ENCODE measurements around the gene NEMF.
A peak's percentile ranks its signal among the peaks of the same experiment; 100 is the strongest.
"Not testable (repeated sequence)": the region's sequence is repeated elsewhere in the genome, so short reads cannot be mapped to it uniquely, and the experiment has no call there.

Gene NEMF

DNA sequence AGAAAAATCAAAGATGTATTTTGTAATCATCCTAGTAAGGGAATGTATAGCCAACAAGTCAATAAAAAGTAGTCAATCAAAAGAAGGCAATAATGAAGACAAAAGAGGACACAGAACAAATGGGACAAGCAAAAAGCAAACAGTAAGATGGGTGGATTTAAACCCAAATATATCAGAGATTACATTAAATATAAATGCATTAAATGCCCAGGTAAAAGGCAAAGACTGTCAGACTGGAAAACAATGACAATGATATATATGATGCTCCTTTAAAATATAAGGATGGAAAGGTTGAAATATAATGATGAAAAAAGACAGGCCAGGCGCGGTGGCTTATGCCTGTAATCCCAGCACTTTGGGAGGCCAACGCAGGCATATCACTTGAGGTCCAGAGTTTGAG lies 35.7 kb downstream of the NEMF start:
- DNase-seq, result no peak

DNA sequence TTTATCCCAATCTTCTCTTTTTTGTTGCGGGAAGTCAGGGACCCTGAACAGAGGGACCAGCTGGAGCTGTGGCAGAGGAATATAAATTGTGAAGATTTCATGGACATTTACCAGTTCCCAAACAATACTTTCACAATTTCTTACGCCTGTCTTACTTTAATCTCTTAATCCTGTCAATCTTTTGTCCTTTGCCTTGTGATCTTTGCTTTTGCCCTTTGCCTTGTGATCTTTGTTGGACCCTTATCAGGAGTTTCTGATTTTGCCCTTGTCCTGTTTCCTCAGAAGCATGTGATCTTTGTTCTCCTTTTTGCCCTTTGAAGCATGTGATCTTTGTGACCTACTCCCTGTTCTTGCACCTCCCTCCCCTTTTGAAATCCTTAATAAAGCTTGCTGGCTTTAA lies 36.5 kb downstream of the NEMF start:
- DNase-seq, result not testable (repeated sequence)

DNA sequence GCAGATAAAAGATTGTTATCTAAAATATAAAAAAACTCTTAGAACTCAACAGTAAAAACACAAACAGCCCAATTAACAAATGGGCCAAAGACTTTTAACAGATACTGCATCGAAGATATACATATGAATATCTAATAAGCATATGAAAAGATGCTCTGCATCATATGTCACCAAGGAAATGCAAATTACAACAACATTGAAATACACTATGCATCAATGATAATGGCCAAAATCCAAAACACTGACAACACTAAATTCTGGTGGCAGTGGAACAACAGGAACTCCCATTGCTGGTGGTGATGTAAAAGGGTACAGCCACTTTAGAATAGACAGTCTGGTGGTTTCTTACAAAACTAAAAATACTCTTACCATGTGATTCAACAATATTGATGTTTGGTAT lies 43.8 kb downstream of the NEMF start:
- DNase-seq, result no peak

DNA sequence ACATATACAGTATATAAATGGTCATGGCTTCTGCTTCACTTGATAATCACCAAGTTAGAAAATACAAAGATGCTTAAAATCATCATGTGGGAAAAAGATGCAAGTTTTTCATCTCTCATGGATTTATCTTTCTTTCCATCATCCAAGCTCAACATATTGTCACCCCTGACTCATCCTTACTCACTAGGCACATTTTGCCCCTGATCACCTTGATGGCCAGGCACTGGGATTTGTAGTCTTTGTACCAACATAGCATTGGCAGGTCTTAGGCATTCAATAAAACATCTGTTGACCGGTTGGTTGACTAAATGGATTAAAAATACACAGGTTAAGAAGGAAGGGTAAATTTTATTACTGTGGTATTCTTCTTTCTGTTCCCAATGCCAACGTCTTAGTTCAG lies 56.6 kb downstream of the NEMF start:
- no peak for DNase-seq

DNA sequence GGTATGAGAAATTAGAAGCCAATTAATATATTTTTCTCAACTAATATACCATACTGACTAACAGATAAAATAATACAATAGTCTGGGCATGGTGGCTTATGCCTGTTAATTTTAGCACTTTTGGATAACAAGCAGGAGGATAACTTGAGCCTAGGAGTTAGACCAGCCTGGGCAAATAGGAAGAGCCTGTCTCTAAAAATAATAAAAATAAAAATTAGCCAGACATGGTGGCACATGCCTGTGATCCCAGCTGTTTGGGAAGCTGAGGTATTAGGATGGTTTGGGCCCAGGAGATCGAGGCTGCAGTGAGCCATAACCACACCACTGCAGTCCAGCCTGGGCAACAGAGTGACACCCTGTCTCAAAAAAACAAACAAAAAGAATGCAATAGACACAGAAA lies 60.0 kb downstream of the NEMF start:
- no peak for DNase-seq

DNA sequence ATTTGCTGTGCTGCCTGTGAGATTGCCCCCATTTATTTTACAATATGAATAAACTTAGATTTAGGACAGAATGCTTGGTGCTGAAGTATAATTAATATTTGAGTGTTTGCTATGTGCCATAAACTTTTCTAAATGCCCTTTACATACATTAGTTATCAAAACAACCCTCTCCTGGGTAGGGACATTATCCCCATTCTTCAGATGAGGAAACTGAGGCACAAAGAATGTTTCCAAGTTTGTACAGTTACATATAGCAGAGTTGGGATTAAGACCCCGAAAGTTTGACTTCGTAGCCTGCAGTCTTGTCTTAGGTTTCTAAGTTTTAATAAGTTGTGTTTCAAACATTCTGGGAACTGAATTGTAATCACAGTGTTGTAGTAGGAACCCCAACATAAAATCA lies 66.3 kb downstream of the NEMF start:
- DNase-seq, result no peak

DNA sequence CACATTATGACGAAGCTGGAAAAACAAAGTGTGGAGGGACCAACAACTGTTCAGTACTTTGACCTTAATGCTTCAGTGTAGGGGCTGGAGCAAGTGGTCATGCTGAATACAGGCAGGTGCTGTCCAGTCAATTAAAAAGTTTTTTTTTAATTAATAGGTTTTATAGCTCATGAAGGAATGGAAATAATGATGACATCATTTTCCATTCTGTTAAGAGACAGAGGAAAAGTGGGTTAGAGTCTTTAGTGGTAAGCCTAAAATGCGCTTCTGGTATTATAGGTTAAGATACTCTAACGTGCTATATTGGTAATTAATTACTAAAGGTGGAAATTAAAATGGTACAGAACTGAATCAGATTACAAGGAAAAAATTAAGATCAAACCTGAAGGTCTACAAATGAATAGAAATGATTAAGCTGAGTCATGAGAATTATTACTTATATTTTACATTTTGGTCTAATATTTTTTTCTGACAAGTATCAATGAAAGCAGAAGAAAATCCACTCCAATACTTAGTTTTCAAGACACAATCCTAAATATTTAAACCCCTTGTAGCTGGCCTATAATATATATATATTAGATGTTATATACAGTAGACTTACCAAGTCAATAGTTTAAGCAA lies 69.1 kb downstream of the NEMF start:
- DNase-seq, result no peak

DNA sequence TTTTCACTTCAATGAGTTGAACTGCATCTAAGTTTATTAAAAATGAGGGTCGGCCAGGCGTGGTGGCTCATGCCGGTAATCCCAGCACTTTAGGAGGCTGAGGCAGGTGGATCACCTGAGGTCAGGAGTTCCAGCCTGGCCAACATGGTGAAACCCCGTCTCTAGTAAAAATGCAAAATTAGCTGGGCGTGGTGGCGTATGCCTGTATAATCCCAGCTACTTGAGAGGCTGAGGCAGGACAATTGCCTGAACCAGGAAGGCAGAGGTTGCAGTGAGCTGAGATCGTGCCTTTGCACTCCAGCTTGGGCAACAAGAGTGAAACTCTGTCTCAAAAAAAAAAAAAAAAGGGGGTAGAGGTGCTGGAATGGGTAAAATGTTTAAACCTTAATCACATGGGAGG lies 71.5 kb downstream of the NEMF start:
- DNase-seq, result not testable (repeated sequence)

DNA sequence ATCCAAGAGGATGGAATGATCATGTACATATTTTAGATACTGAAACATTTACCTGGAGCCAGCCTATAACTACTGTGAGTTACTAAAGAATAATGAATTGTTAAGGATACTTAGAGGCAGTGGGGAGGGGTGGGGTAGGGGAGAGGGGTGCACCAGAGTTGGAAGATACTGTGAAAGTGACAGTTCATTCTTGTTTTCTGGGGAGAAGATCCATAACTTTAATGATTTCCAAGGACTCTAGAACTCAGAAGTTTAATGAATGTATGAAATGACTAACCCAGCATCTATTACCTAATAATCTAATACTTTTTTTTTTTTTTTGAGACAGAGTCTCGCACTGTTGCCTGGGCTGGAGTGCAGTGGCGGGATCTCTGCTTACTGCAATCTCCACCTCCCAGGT lies 74.2 kb downstream of the NEMF start:
- no peak for DNase-seq

DNA sequence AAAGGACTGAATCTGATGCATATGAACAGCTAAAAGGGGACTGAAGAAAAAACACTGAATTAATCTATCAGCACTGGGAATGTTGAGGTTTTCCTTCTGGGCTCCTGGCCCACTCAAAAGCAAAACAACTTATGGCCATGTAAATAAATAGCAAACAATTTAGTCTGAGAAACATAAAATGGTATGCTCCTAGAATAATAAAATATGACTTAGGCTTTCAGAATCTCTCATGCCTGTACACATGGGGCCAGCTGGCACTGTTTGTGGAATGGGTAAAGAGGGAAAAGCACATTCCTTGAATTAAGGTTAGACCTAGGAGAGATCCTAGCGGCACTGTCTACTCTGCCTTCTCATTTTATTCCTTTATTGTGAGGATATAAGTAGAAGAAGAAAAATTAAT lies 78.5 kb downstream of the NEMF start:
- DNase-seq, result no peak

DNA sequence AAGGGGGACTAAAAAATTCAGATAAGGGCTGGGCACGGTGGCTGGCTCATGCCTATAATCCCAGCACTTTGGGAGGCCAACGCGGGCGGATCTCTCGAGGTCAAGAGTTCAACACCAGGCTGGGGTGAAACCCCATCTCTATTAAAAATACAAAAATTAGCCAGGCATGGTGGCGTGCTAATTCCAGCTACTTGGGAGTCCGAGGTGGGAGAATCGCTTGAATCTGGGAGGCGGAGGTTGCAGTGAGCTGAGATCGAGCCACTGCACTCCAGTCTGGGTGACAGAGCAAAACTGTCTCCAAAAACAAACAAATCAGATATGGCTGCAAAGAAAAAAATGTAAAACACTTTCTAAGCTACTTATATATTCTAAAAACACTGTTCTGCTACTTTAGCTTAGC lies 80.9 kb downstream of the NEMF start:
- not testable (repeated sequence) for DNase-seq

DNA sequence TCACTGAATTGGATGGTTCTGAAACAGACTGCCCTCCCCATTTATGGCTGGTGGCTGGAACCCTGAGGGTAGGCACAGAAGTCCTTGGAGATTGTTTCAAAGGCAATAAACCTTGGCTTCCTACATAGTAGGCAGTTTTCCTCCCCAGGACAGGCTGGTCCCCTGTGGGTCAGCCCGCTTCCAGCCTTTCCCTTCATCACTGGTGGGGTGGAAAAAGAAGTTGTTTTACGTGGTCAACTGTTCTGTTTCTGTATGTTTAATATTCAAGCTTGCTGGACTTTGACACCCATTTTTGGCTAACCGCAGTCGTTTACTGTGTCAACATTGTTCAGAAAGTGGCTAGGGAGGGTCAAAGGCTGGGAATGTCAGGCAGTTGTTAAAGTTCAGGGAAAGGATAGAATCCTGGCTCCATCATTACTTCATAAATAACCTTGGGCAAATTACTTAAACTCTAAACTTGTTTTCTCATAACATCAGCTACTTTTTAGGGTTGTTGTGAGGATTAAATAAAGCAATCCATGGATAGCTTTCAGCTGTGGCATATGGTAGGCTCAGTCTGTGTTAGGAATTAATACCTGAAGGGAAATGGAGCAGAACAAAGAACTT lies 82.3 kb downstream of the NEMF start:
- DNase-seq, result no peak

DNA sequence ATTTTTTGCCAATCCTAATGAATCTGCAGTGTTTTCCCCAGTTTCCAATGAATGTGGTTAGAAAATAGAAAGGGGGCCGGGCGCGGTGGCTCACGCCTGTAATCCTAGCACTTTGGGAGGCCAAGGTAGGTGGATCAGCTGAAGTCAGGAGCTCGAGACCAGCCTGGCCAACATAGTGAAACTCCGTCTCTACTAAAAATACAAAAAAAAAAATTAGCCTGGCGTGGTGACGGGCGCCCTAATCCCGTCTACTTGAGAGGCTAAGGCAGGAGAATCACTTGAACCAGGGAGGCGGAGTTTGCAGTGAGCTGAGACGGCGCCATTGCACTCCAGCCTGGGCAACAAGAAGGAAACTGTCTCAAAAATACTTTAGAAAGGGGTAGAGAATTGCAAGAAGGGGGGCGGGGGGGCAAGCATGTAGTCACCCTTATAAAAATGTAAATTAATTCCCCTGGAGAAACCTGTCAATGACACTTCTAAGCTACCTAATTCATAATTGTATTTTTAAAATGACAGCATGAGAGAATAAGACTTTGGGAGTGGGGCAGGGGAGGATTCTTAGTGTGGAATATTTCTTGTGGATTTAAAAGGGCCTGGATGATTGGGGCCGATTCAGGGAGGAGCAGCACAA lies 82.9 kb downstream of the NEMF start:
- no peak for DNase-seq

DNA sequence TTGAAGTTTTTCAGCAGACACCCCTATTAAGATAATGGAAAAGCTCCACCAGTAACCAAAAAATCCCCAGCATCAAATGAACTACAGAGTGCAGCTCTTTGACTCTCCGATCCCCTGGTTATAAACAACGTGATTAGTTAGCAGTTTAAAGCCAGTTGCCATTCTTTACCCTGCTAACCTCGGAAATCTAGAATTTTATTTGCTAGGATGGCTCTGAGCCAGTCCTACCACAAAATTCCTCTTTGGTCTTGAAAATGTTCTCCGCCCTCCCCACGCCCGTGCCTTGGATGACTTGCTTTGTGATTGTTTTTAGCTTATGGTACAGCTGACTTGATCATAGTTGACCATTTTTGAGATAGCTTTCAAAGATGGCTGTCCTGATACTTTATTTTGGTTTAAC lies 83.4 kb downstream of the NEMF start:
- no peak for DNase-seq

DNA sequence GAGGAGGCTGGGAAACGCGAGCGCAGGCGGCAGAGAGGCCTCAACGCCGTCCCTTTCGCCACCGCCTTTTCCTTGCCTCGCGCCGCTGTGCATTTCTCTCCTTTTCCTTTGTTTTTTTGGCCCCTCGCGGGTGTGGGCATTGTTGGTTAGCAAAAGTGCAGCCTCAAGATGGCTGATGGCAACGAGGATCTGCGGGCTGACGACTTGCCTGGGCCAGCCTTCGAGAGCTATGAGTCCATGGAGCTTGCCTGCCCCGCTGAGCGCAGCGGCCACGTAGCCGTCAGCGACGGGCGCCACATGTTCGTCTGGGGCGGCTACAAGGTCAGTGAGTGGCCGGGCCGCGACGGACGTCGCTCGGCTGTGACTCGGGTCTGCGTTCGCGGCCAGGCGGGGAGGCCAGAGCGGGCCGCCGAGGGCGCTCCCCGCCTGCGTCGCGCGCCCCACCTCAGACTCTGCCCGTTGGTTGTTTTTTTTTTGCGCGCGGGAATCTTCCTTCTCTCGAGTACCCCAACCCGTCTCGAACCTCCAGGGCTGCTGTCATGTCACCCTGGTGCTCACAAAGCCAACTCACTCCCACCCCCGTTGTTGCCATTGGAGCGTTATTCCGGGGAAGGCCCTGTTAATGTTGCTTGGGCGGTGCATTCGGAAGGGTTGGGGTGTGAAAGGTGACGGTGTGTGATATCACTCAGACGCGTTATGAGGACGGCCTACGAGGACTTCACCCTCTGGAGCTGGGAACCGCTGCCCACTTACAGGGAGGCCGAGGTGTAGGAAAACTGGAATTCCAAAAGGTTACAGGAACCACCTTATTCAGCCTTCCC lies 84.1 kb downstream of the NEMF start:
- peak; percentile 52 for DNase-seq

DNA sequence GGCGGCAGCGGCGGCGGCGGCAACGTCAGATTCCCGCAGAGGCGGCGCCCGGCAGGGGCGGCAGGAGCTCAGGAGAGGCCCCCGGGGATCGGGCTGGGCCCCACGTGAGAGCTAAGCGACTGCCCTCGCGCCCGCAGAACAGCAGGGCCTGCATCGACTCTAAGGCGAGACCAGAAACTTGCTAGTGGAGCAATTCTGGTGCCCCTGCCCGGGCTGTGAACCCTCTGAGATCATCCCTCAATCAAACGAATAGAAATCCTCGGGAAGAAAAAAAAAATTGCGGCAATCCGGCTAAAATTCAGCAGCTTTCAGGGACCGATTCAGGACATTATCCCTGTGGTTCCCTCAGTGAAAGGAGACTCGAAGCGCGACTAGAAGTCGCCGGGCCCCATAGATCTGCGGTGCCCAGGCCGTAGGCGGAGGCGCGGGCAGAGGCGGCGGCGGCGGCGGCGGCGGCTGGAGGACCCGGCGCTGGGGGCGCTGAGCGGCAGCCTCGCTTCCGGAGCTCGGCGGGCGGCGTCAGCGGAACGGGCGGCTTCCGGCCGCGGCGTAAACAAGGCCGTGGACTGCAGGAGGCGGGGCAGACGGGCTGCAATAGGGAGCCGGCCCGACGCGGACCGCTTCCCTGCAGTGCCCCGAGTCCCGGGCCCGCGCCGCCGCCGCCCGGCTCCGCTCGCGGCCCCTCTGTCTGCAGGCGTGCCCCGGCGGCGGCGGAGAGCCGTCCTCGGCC lies 84.9 kb downstream of the NEMF start, which contains the start of gene KLHDC2:
Gene KLHDC2 (plus strand): TSS at position 583 of the 730 bp plus-strand sequence. CDS start 316 bp downstream, outside the sequence.
- peak; percentile 86 for DNase-seq

DNA sequence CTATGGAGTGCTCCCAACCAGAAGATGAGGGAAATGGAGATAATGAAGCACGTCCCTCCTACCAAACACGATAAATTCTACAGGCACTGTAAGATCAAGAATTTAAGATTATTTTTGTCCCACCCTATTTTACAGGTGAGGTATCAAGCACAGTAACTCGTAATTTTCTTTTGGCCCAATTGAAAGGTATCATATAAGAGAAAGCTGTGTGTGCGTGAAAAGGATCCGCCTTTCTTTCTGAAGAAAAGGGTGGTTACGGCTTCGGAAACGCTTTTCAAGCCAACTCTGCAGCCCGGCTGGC lies 85.4 kb downstream of the NEMF start:
- DNase-seq, result no peak

DNA sequence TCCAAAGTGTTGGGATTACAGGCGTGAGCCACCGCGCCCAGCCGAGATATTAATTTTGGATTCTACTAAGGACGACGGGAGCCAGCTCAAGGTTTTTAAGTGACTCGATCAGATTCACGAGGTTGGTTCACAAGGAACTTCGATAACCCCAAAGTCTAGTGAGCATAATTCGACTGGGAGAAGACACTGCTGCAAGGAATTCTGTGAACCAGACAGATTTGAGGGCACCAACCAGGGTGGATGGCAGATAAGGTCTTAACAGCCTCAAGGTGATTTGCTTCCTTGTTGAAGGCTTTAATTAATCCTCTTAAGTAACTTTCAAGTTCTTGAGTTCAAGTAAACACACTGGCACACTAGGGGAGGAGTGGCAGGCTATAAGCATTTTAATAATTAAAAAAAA lies 85.7 kb downstream of the NEMF start:
- no peak for DNase-seq

DNA sequence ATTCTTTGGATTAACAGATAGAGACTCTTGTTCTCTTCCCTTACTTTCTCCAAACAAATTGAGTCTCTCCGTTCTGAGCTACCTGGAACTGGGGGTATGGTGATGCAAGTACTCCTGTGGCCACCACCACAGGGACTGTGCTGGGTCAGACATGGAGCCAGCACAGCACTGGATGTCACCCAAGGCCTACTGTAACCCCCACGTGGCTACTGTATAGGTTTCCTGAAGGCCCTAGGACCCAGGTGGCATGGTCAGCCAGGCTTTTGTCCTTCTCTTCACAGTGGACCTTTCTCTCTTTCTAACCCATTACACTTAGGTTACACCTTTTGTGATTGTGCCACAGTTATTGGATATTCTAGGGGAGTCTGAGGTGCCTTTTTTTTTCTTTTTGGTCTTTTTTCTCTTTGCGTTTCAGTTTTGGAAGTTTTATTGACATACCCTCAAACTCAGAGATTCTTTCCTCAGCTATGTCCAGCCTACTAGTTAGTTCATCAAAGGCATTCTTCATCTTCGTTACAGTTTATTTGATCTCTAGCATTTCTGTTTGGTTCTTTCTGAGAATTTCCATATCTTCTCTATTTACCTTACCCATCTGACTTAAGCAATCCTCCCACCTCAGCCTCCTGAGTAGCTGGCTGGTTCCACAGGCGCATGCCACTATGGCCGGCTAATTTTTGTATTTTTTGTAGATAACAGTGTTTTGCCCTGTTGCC lies 90.6 kb downstream of the NEMF start:
- no peak for DNase-seq

DNA sequence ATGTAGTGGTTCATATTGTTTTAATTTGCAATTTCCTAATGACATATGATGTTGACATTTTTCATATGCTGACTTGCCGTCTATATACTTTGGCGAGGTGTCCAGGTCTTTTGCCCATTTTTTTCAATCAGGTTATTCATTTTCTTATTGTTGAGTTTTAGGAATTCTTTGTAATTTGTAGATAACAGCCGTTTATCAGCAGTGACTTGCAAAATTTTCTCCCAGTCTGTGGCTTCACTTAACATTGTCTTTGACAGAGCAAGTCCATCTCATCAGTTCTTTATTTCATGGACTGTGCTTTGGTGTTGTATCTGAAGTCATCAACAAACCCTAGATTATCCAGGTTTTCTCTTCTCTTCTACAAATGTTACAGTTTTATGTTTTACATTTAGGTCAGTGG lies 97.2 kb downstream of the NEMF start:
- DNase-seq, result no peak

DNA sequence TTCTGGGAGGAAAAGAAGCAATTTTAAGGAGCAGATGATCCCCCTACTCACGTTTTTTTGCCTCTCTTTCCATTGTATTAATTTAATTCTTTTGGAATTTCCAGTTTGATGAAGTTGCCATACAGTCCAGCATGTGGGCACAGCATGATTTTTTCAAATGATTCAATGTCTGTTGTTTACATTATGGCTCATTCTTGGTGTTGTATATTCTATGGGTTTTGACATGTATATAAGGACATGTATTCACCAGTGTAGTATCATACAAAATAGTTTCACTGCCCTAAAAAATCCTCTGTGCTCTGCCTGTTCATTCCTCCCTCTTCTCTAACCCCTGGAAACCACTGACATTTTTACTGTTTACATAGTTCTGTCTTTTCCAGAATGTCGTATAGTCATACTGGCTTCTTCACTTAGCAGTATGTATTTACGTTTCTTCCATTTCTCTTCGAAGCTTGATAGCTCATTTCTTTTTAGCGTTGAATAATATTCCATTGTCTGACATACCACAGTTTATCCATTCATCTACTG lies 98.0 kb downstream of the NEMF start:
- DNase-seq, result no peak

DNA sequence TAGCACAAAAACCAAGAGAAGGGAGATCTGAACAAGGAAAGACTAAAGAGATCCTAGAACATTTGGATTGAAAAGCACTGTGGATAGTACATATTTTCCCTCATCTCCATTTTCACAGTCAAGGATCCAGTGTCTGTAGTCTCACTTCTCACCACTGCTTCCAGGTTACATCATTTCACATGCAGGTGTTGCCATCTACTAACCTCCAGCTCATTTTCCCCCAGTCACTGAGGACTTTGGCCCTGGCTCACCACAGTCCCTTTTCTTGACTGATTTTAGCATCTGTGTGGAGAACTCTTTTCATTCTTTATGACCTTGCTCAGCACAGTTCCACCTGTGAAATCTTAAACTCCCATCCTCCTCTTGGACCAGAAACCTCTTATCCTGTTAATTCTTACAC lies 106.1 kb downstream of the NEMF start:
- not testable (repeated sequence) for DNase-seq

All from activated effector memory CD4-positive, alpha-beta T cell treated with Interleukin-2 at 50 U/mL for 16 hours (primary cell).